ENCODE data around the gene EMILIN1. TPM values are rescaled to one million over a fixed set of nuclear protein-coding genes. Genes with fewer than 3 reads are reported as not detected.

Gene EMILIN1
- total RNA-seq, 1 experiment from 2014 or later = 31.0 TPM

DNA sequence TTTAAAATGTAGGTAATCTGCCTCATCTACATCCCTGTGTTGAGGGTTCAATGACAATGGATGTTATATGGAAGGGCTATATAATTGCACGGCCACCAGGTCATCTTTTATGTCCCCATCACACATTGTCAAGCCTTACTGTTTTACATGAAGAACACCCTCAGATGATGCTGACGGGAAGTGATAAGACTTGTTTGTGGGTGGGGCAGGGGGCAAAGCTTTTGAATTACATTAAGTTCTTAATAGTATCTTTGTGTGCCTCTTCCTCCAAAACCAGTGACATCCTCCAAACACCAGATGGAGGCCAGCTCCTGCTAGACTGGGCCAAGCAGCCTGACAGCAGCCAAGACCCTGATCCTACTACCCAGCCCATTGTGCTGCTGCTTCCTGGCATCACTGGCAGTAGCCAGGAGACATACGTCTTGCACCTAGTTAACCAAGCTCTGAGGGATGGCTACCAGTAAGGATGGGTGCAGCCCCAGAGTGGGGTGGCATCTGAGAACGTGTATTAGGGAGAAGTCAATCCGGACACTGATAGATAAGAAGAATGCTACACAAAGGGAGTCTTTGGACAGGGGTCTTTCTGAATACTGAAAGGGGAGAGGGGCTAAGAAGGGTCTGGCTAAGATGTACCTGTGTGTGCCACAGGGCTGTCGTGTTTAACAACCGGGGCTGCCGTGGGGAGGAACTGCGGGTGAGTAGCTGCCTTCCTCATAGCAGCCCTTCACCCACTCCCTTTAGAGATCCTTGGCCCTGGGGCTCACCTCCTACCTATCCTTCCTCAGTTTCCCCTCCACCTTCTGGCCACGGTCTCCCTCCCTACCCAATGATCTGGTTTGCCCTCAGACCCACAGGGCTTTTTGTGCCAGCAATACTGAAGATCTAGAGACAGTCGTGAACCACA lies 50.5 kb downstream of the EMILIN1 start:
- Histone ChIP-seq H3K27me3 (replicated peaks; ENCODE audit: insufficient read depth, low read depth, low read length, poor library complexity) (no peaks in the 10 kb centered on the region), H3K9me3 (ENCODE audit: low read depth, low read length, poor library complexity, severe bottlenecking) (no peaks in the 10 kb centered on the region), H3K4me3 (ENCODE audit: low read depth, low read length, poor library complexity, severe bottlenecking) (no peak overlapping the region), H3K4me1 (ENCODE audit: insufficient read depth, low read length, poor library complexity, severe bottlenecking) (peaks cover 28% of the 10 kb centered on the region), H3K36me3 (ENCODE audit: insufficient read depth, low read length, poor library complexity, severe bottlenecking) (peaks cover 29% of the 10 kb centered on the region), H3K27ac (ENCODE audit: low read depth, low read length, poor library complexity, severe bottlenecking) (no peak overlapping the region)
- intact Hi-C loops (cut with micrococcal nuclease; ENCODE audit: unreplicated experiment) = no loop called here
- DNase-seq (ENCODE audit: low spot score) = no peak
- BruUV-seq (replicated peaks) = no TSS peak
- ChIA-PET CTCF (no interaction called here), POLR2A (ENCODE audit: low non-redundant PET) (no interaction called here)
- no peak for TF ChIP-seq EZH2 (IDR thresholded peaks at IDR 0.05; ENCODE audit: borderline replicate concordance, low read depth, low read length, poor library complexity, severe bottlenecking)
- TF ChIP-seq, protein P1, sequence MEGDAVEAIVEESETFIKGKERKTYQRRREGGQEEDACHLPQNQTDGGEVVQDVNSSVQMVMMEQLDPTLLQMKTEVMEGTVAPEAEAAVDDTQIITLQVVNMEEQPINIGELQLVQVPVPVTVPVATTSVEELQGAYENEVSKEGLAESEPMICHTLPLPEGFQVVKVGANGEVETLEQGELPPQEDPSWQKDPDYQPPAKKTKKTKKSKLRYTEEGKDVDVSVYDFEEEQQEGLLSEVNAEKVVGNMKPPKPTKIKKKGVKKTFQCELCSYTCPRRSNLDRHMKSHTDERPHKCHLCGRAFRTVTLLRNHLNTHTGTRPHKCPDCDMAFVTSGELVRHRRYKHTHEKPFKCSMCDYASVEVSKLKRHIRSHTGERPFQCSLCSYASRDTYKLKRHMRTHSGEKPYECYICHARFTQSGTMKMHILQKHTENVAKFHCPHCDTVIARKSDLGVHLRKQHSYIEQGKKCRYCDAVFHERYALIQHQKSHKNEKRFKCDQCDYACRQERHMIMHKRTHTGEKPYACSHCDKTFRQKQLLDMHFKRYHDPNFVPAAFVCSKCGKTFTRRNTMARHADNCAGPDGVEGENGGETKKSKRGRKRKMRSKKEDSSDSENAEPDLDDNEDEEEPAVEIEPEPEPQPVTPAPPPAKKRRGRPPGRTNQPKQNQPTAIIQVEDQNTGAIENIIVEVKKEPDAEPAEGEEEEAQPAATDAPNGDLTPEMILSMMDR (conservative IDR thresholded peaks at IDR 0.05; ENCODE audit: low read depth, low read length) = no peak

GRCh38 chr2:27130396-27130795 lies 52.0 kb downstream of the EMILIN1 start:
- CTCF ChIA-PET = no interaction called here

GRCh38 chr2:27131429-27131828 lies 53.0 kb downstream of the EMILIN1 start:
- ChIA-PET CTCF (no interaction called here), POLR2A (ENCODE audit: low non-redundant PET) (no interaction called here)
- H3K27me3 ChIP-seq (replicated peaks; ENCODE audit: insufficient read depth, low read depth, low read length, poor library complexity) = no peaks in the 10 kb centered on the region
- peaks cover 29% of the 10 kb centered on the region for H3K36me3 ChIP-seq (ENCODE audit: insufficient read depth, low read length, poor library complexity, severe bottlenecking)
- intact Hi-C loops (cut with micrococcal nuclease; ENCODE audit: unreplicated experiment) = no loop called here
- BruUV-seq (replicated peaks) = no TSS peak
- H3K4me3 ChIP-seq (ENCODE audit: low read depth, low read length, poor library complexity, severe bottlenecking) = no peak overlapping the region
- H3K27ac ChIP-seq (ENCODE audit: low read depth, low read length, poor library complexity, severe bottlenecking) = no peak overlapping the region
- TF ChIP-seq, protein P1 (conservative IDR thresholded peaks at IDR 0.05; ENCODE audit: low read depth, low read length) = no peak
- no peak for TF ChIP-seq EZH2 (IDR thresholded peaks at IDR 0.05; ENCODE audit: borderline replicate concordance, low read depth, low read length, poor library complexity, severe bottlenecking)
- peaks cover 7% of the 10 kb centered on the region for H3K4me1 ChIP-seq (ENCODE audit: insufficient read depth, low read length, poor library complexity, severe bottlenecking)
- DNase-seq (ENCODE audit: low spot score) = no peak
- no peaks in the 10 kb centered on the region for H3K9me3 ChIP-seq (ENCODE audit: low read depth, low read length, poor library complexity, severe bottlenecking)

More at GRCh38 chr2:27130396-27130795, 52.0 kb downstream of the EMILIN1 start:
- DNase-seq (ENCODE audit: low spot score) = no peak
- Histone ChIP-seq H3K27ac (ENCODE audit: low read depth, low read length, poor library complexity, severe bottlenecking) (no peak overlapping the region), H3K4me3 (ENCODE audit: low read depth, low read length, poor library complexity, severe bottlenecking) (no peak overlapping the region), H3K36me3 (ENCODE audit: insufficient read depth, low read length, poor library complexity, severe bottlenecking) (peaks cover 29% of the 10 kb centered on the region), H3K4me1 (ENCODE audit: insufficient read depth, low read length, poor library complexity, severe bottlenecking) (peaks cover 13% of the 10 kb centered on the region), H3K27me3 (replicated peaks; ENCODE audit: insufficient read depth, low read depth, low read length, poor library complexity) (no peaks in the 10 kb centered on the region), H3K9me3 (ENCODE audit: low read depth, low read length, poor library complexity, severe bottlenecking) (no peaks in the 10 kb centered on the region)
- POLR2A ChIA-PET (ENCODE audit: low non-redundant PET) = no interaction called here
- intact Hi-C loops (cut with micrococcal nuclease; ENCODE audit: unreplicated experiment) = no loop called here
- no peak for TF ChIP-seq EZH2 (IDR thresholded peaks at IDR 0.05; ENCODE audit: borderline replicate concordance, low read depth, low read length, poor library complexity, severe bottlenecking)
- TF ChIP-seq, protein P1 (conservative IDR thresholded peaks at IDR 0.05; ENCODE audit: low read depth, low read length) = no peak
- BruUV-seq (replicated peaks) = no TSS peak
